ENCODE results near the gene C9orf152. TPM values are rescaled to one million over a fixed set of nuclear protein-coding genes. Genes with fewer than 3 reads are reported as not detected.

Gene C9orf152
- total and polyA plus RNA-seq, 2 of the 13 experiments (the other 11 are each of a cell fraction or from before 2014, with no cell fraction given), result 0.24 to 0.48 TPM

- TF ChIP-seq ZEB1 (IDR thresholded peaks at IDR 0.05; ENCODE audit: insufficient replicate concordance, low read depth), result peak; percentile 32
- no peak for TF ChIP-seq SOX13 (IDR thresholded peaks at IDR 0.05)
- peak in 1 of 2 experiments; percentile 69; a peak in 2 of 4 replicates for TF ChIP-seq SOX13 (CRISPR knock-in tag; conservative IDR thresholded peaks at IDR 0.05 in 1 of 2, IDR thresholded peaks at IDR 0.05 in 1 of 2)
- no peak for TF ChIP-seq IKZF5 (CRISPR knock-in tag; IDR thresholded peaks at IDR 0.05)
- no peak for TF ChIP-seq ZBTB44 (CRISPR knock-in tag; IDR thresholded peaks at IDR 0.05)
- peak; percentile 87 for TF ChIP-seq ISL2 (CRISPR knock-in tag; IDR thresholded peaks at IDR 0.05)
- TF ChIP-seq SMC3 (IDR thresholded peaks at IDR 0.05; ENCODE audit: low read length), result no peak
- TF ChIP-seq LCORL (IDR thresholded peaks at IDR 0.05), result no peak
- TF ChIP-seq LCORL (CRISPR knock-in tag; IDR thresholded peaks at IDR 0.05), result peak; percentile 36; the same call in 1 of the 2 replicates
- 0 out of 2 replicates have a peak, but pooled peaks have one; percentile 29 for TF ChIP-seq TOE1 (CRISPR knock-in tag; IDR thresholded peaks at IDR 0.05)
- no peak for TF ChIP-seq IRF2 (CRISPR knock-in tag; IDR thresholded peaks at IDR 0.05)
- 0 out of 2 replicates have a peak, but pooled peaks have one; percentile 27 for TF ChIP-seq ZBTB7B (CRISPR knock-in tag; IDR thresholded peaks at IDR 0.05)
- TF ChIP-seq CREM (IDR thresholded peaks at IDR 0.05), result peak; percentile 55
- TF ChIP-seq CREM (CRISPR knock-in tag; IDR thresholded peaks at IDR 0.05), result no peak
- TF ChIP-seq ISX (CRISPR knock-in tag; conservative IDR thresholded peaks at IDR 0.05), result no peak
- peak; percentile 15 for TF ChIP-seq HNF4A (CRISPR knock-in tag; IDR thresholded peaks at IDR 0.05)
- TF ChIP-seq ATF4 (CRISPR knock-in tag; IDR thresholded peaks at IDR 0.05), result 0 out of 4 replicates have a peak, but pooled peaks of 1 of the 2 experiments have one; percentile 9
Observed at GRCh38 chr9:110214586-110215355, 6.8 kb upstream of the C9orf152 start (continued).

Measured in HepG2 (cell line).